ENCODE results near the gene REPIN1.
A peak's percentile ranks its signal among the peaks of the same experiment; 100 is the strongest.

REPIN1 gene

GRCh38 chr7:150337659-150338081, 31.0 kb upstream of the REPIN1 start:
- DNase-seq (ENCODE audit: low read depth): no peak
- no peak overlapping the region for H3K4me3 ChIP-seq (ENCODE audit: low read length)
- TF ChIP-seq, protein P1, sequence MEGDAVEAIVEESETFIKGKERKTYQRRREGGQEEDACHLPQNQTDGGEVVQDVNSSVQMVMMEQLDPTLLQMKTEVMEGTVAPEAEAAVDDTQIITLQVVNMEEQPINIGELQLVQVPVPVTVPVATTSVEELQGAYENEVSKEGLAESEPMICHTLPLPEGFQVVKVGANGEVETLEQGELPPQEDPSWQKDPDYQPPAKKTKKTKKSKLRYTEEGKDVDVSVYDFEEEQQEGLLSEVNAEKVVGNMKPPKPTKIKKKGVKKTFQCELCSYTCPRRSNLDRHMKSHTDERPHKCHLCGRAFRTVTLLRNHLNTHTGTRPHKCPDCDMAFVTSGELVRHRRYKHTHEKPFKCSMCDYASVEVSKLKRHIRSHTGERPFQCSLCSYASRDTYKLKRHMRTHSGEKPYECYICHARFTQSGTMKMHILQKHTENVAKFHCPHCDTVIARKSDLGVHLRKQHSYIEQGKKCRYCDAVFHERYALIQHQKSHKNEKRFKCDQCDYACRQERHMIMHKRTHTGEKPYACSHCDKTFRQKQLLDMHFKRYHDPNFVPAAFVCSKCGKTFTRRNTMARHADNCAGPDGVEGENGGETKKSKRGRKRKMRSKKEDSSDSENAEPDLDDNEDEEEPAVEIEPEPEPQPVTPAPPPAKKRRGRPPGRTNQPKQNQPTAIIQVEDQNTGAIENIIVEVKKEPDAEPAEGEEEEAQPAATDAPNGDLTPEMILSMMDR (conservative IDR thresholded peaks at IDR 0.05; ENCODE audit: low read length): no peak

GRCh38 chr7:150338166-150338829, 30.3 kb upstream of the REPIN1 start:
- H3K4me3 ChIP-seq (ENCODE audit: low read length): no peak overlapping the region
- TF ChIP-seq, protein P1 (conservative IDR thresholded peaks at IDR 0.05; ENCODE audit: low read length): no peak
- no peak for DNase-seq (ENCODE audit: low read depth)

DNA sequence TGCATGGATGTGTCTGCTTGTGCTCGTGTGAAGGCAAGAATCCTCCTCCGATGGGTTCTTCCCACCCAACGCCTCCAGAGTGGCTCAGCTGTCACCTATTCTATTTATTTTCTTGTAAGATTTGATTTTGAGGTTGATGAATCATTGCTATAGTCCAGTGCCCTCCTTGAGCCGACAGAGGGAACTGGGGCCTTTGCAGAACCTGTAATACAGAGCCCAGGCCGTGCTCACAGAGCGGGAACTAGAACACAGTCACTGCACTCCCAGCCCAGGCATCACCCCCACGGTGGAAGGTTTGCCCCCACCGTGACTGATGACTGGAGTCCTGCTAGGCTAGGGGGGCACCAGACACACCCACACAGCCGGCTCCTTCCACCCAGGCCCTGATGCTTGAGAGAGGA, 29.2 kb upstream of the REPIN1 start:
- no peak for DNase-seq (ENCODE audit: low read depth)
- H3K4me3 ChIP-seq (ENCODE audit: low read length): no peak overlapping the region; the same call in 1 of the 2 replicates
- TF ChIP-seq, protein P1 (conservative IDR thresholded peaks at IDR 0.05; ENCODE audit: low read length): no peak

DNA sequence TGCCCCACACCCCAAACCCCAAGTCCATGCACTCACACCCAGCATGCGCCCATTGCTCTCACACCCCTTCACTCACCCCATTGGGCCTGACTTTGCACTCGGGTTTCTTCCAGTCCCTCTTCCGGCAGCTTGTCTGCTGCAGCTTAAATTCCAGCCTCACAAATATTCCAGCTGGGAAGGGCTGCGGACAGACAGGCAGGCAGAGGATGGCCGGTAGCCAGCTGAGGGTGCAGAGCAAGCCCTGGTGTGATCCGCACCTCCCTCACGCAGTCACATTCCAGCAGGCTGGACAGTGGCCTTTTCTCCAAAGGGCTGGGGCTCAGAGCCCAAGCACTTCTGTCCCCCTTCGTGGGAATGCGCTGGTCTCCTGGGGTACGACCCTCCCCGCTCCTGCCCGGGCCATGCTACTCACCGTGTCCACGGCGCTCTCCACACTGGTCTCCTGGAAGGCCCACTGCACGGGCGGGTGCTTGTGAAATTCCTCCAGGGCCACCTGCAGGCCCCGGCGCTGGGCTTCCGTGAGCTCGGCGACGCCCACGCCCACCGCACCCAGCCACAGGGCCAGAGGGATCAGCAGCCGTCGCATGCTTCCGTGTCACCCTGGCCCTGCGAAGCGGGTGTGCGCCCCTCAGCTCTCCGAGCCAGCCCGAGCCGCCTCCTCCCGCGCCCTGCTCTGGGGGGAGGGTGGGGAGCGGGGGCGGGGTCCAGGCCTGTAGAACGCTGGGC, 28.4 kb upstream of the REPIN1 start:
- DNase-seq (ENCODE audit: low read depth): peak; percentile 80
- TF ChIP-seq, protein P1 (conservative IDR thresholded peaks at IDR 0.05; ENCODE audit: low read length): peak; percentile 24
- H3K4me3 ChIP-seq (ENCODE audit: low read length): peak overlapping the region; percentile 29

DNA sequence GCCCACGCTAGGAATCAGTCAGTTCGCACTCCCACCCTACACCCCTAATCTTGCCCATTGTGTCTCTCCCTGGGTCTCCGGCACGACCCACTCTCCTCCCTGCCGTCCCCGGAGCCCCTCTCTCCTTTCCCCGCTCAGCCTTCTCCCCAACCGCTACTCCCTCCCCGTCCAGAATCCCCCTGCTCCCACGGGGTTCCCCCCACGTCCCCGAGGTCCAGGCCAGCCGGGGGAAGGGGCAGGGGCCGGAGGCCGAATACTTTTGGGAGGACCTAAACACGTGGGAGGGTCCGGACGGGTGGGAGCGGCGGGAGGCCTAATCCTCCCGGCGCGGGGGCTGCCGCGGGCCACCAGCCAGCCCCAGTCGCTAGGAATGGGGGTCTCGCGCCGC, 27.8 kb upstream of the REPIN1 start:
- no peak for DNase-seq (ENCODE audit: low read depth)
- TF ChIP-seq, protein P1 (conservative IDR thresholded peaks at IDR 0.05; ENCODE audit: low read length): no peak
- peak overlapping the region; percentile 36 for H3K4me3 ChIP-seq (ENCODE audit: low read length)

GRCh38 chr7:150341263-150342120, 27.1 kb upstream of the REPIN1 start, which contains the start of gene RARRES2:
Gene RARRES2, minus strand, starts transcription at chr7:150341629. Its CDS starts 1,020 bp downstream, at chr7:150340609.
- peak within 1 kb of the TSS; percentile 36 for H3K4me3 ChIP-seq (ENCODE audit: low read length)
- TF ChIP-seq, protein P1 (conservative IDR thresholded peaks at IDR 0.05; ENCODE audit: low read length): no peak
- DNase-seq (ENCODE audit: low read depth): no peak

Data from AG10803 (cell line).